ENCODE data around the gene HSD17B2.

The HSD17B2 gene

GRCh38 chr16:82047787-82048186 is 12.7 kb downstream of the HSD17B2 start:
- no peak for DNase-seq (ENCODE audit: low read depth in 2 of 2)

- no peak for DNase-seq (ENCODE audit: low read depth in 2 of 2)
Observed at GRCh38 chr16:82049484-82049883, 14.4 kb downstream of the HSD17B2 start.

GRCh38 chr16:82050506-82050905 is 15.5 kb downstream of the HSD17B2 start:
- no peak for DNase-seq (ENCODE audit: low read depth in 2 of 2)

GRCh38 chr16:82050909-82051357 is 15.9 kb downstream of the HSD17B2 start:
- DNase-seq (ENCODE audit: low read depth in 2 of 2): no peak

GRCh38 chr16:82051656-82052055 is 16.6 kb downstream of the HSD17B2 start:
- DNase-seq (ENCODE audit: low read depth in 2 of 2): no peak

GRCh38 chr16:82055117-82055516 is 20.1 kb downstream of the HSD17B2 start:
- no peak for DNase-seq (ENCODE audit: low read depth in 2 of 2)

- no peak for DNase-seq (ENCODE audit: low read depth in 2 of 2)
Observed at GRCh38 chr16:82055728-82056549, 20.9 kb downstream of the HSD17B2 start.

- no peak for DNase-seq (ENCODE audit: low read depth in 2 of 2)
Observed at GRCh38 chr16:82056550-82056896, 21.5 kb downstream of the HSD17B2 start.

GRCh38 chr16:82059161-82059982 is 24.3 kb downstream of the HSD17B2 start:
- DNase-seq (ENCODE audit: low read depth in 2 of 2): no peak

GRCh38 chr16:82059983-82060421 is 24.9 kb downstream of the HSD17B2 start:
- DNase-seq (ENCODE audit: low read depth in 2 of 2): no peak

- no peak for DNase-seq (ENCODE audit: low read depth in 2 of 2)
Observed at GRCh38 chr16:82061861-82062525, 26.9 kb downstream of the HSD17B2 start.

- DNase-seq (ENCODE audit: low read depth in 2 of 2): no peak
Observed at GRCh38 chr16:82062645-82063058, 27.6 kb downstream of the HSD17B2 start.

GRCh38 chr16:82063456-82064082 is 28.5 kb downstream of the HSD17B2 start:
- no peak for DNase-seq (ENCODE audit: low read depth in 2 of 2)

- no peak for DNase-seq (ENCODE audit: low read depth in 2 of 2)
Observed at GRCh38 chr16:82067042-82067803, 32.2 kb downstream of the HSD17B2 start.

- DNase-seq (ENCODE audit: low read depth in 2 of 2): no peak
Observed at GRCh38 chr16:82067804-82068325, 32.8 kb downstream of the HSD17B2 start.

- no peak for DNase-seq (ENCODE audit: low read depth in 2 of 2)
Observed at GRCh38 chr16:82070656-82071369, 35.8 kb downstream of the HSD17B2 start.

GRCh38 chr16:82071421-82071820 is 36.4 kb downstream of the HSD17B2 start:
- no peak for DNase-seq (ENCODE audit: low read depth in 2 of 2)

GRCh38 chr16:82072313-82072712 is 37.3 kb downstream of the HSD17B2 start:
- no peak for DNase-seq (ENCODE audit: low read depth in 2 of 2)

GRCh38 chr16:82074019-82074558 is 39.0 kb downstream of the HSD17B2 start:
- DNase-seq (ENCODE audit: low read depth in 2 of 2): no peak

GRCh38 chr16:82078125-82078524 is 43.1 kb downstream of the HSD17B2 start:
- no peak for DNase-seq (ENCODE audit: low read depth in 2 of 2)
